Measurements from ENCODE around the gene SLC41A2. TPM values are rescaled to one million over a fixed set of nuclear protein-coding genes. Genes with fewer than 3 reads are reported as not detected.

The SLC41A2 gene
- 10 to 100 TPM in 1 of 2 experiments, 1 to 10 TPM in 1; 5.3 to 11.1 TPM for total RNA-seq

DNA sequence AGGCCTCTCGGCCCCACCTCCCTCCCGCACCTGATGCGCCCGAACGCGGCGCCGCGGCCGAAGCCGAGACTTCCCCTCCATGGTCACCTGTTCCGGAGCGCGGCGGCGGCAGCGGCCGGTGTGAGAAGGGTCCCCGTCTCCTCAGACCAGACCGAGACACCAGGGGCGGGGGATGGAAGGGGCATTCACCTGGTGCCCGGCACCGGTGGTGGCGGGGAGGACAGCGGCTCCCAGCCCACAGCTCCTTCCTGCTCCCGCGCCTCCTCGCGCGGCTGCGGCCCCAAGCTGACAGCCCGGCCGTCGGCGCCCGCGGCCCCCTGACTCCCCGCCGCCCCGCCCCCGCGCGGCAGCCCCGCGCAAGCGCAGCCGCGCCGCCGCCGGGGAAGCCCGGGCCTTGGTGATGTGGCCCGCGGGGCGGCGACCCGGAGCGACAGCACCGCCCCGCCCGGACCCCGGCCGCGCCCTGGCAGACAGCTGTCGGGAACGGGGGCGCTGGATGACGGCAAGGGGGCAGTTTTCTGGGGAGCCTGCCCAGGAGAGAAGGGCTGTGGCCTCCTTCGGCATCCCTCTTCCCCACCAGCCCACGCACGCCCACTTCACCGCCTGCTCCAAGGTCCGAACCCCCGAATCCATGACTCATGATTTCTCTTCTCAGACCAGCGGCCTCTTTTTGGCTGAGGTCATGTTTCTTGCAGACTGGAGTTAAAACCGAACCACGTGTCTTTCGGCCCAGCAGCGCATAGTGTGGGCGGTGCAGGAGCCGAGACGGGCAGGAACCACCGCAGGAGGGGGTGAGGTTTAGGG is at the start of gene SLC41A2:
Gene SLC41A2, minus strand, starts transcription at position 290 of the 804 bp plus-strand sequence. CDS start 29,763 bp downstream, outside the sequence.
- intact Hi-C loops (cut with micrococcal nuclease), result no loop called here
- peak; percentile 92 for DNase-seq
- TF ChIP-seq CTCF (IDR thresholded peaks at IDR 0.05), result no peak
- H3K4me3 Mint-ChIP-seq, result peak within 1 kb of the TSS; percentile 78
- peak; percentile 88 for ATAC-seq
- peaks cover 12% of the 10 kb centered on the region for H3K27me3 Mint-ChIP-seq
- peak within 1 kb of the TSS; percentile 84 for H3K27ac Mint-ChIP-seq
- POLR2A ChIA-PET, result interaction anchor here (0.8 to 1.6 kb wide), 5 partner anchors 13 to 79 kb away, joined by 3 to 4 read pairs (median 3); no protein-coding TSS in a partner anchor
- CTCF ChIA-PET, result interaction anchor here (1.0 to 3.0 kb wide), 12 partner anchors 9 to 577 kb away, joined by 3 to 13 read pairs (median 5); partner anchors contain the start of gene NOPCHAP1
- H3K4me1 Mint-ChIP-seq (ENCODE audit: low read depth), result peaks cover 24% of the 10 kb centered on the region
- no peaks in the 10 kb centered on the region for H3K36me3 Mint-ChIP-seq (ENCODE audit: low read depth)
- H3K9me3 Mint-ChIP-seq, result no peaks in the 10 kb centered on the region

GRCh38 chr12:105001476-105001875 is 43.4 kb upstream of the SLC41A2 start:
- DNase-seq (no peak), ATAC-seq (no peak)
- H3K4me1 Mint-ChIP-seq (ENCODE audit: low read depth), result peaks cover 24% of the 10 kb centered on the region
- peaks cover 84% of the 10 kb centered on the region for H3K36me3 Mint-ChIP-seq (ENCODE audit: low read depth)
- intact Hi-C loops (cut with micrococcal nuclease), result no loop called here
- no peaks in the 10 kb centered on the region for H3K27me3 Mint-ChIP-seq
- H3K27ac Mint-ChIP-seq, result no peak overlapping the region
- ChIA-PET POLR2A (no interaction called here), CTCF (interaction anchor here (0.6 to 1.4 kb wide), 4 partner anchors 21 to 91 kb away, joined by 3 to 5 read pairs (median 4); no protein-coding TSS in a partner anchor)
- H3K4me3 Mint-ChIP-seq, result no peak overlapping the region
- H3K9me3 Mint-ChIP-seq, result peaks cover 2% of the 10 kb centered on the region
- no peak for TF ChIP-seq CTCF (IDR thresholded peaks at IDR 0.05)

- no peaks in the 10 kb centered on the region for H3K27me3 Mint-ChIP-seq
- CTCF ChIA-PET, result no interaction called here
- POLR2A ChIA-PET, result no interaction called here
Observed at GRCh38 chr12:104999347-104999685, 41.2 kb upstream of the SLC41A2 start.

GRCh38 chr12:104998423-104999346 is 40.6 kb upstream of the SLC41A2 start:
- intact Hi-C loops (cut with micrococcal nuclease), result no loop called here
- H3K27ac Mint-ChIP-seq, result no peak overlapping the region
- no peak for ATAC-seq

More at GRCh38 chr12:104999347-104999685, 41.2 kb upstream of the SLC41A2 start:
- peaks cover 2% of the 10 kb centered on the region for H3K9me3 Mint-ChIP-seq
- intact Hi-C loops (cut with micrococcal nuclease), result no loop called here
- DNase-seq (no peak), ATAC-seq (no peak)
- H3K27ac Mint-ChIP-seq, result no peak overlapping the region
- no peak overlapping the region for H3K4me3 Mint-ChIP-seq
- H3K36me3 Mint-ChIP-seq (ENCODE audit: low read depth), result peaks cover 88% of the 10 kb centered on the region
- TF ChIP-seq CTCF (IDR thresholded peaks at IDR 0.05), result no peak
- peaks cover 24% of the 10 kb centered on the region for H3K4me1 Mint-ChIP-seq (ENCODE audit: low read depth)

More at GRCh38 chr12:104998423-104999346, 40.6 kb upstream of the SLC41A2 start:
- no peak overlapping the region for H3K4me3 Mint-ChIP-seq
- DNase-seq, result no peak
- peaks cover 89% of the 10 kb centered on the region for H3K36me3 Mint-ChIP-seq (ENCODE audit: low read depth)
- TF ChIP-seq CTCF (IDR thresholded peaks at IDR 0.05), result no peak
- H3K4me1 Mint-ChIP-seq (ENCODE audit: low read depth), result peaks cover 25% of the 10 kb centered on the region
- POLR2A ChIA-PET, result no interaction called here
- no peaks in the 10 kb centered on the region for H3K27me3 Mint-ChIP-seq
- peaks cover 2% of the 10 kb centered on the region for H3K9me3 Mint-ChIP-seq
- CTCF ChIA-PET, result no interaction called here

Data from activated CD8-positive, alpha-beta T cell treated with anti-CD3 and anti-CD28 coated beads for 36 hours (primary cell).